ENCODE data around the gene CRIP2. TPM values are rescaled to one million over a fixed set of nuclear protein-coding genes. Genes with fewer than 3 reads are reported as not detected.

CRIP2 gene
- total and polyA plus RNA-seq, 2 of the 13 experiments (the other 11 are each of a cell fraction or from before 2014, with no cell fraction given): 31.6 to 37.9 TPM

DNA sequence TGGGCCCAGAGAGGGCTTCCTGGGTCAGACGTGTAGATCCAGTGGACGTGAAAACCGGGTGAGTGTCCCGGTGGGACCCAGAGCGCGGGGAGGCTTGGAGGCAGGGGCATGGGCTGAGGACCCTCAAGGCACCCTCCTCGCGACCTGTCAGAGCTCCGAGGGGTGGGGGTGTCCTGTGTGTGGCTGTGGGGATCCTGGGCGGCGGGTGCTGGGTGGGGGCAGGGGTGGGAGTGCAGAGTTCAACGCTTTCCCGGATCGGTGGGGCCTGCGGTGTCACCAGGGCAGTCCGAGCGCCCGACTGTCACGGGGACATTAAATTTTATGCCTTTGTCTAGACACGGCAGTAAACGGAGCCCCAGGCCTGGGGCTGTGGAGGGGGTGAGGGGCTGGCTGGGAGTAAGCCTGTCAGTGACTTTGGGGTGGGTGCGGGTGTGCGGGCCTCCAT lies 52.8 kb downstream of the CRIP2 start:
- Histone ChIP-seq H3K79me2 (ENCODE audit: insufficient read depth, low read length) (no peaks in the 10 kb centered on the region), H3K9me3 (ENCODE audit: low read length) (no peaks in the 10 kb centered on the region), H3K4me2 (ENCODE audit: low read depth, low read length) (peak overlapping the region; percentile 85), H3K27me3 (ENCODE audit: control insufficient read depth in 1 of 2, insufficient read depth in 2 of 2, low read length in 2 of 2) (peaks cover 0 to 15% of the 10 kb centered on the region in 2 experiments; a peak in 2 of 5 replicates), H3K9ac (ENCODE audit: insufficient read depth, low read depth, low read length) (peak overlapping the region; percentile 76), H3K36me3 (replicated peaks in 1 of 2; ENCODE audit: control insufficient read depth in 1 of 2, insufficient read depth in 2 of 2, low read length in 2 of 2) (0 out of 5 replicates have a peak, but pooled peaks cover 0 to 6% of the 10 kb centered on the region in 2 experiments), H4K20me1 (ENCODE audit: insufficient read depth, low read length) (no peaks in the 10 kb centered on the region), H3K4me1 (ENCODE audit: insufficient read depth, low read length) (peaks cover 35% of the 10 kb centered on the region), H3K27ac (ENCODE audit: extremely low read length, insufficient read depth, low read length) (peak overlapping the region; percentile 51), H2AFZ (ENCODE audit: low read length) (no peak overlapping the region), H3K4me3 (replicated peaks in 1 of 3; ENCODE audit: insufficient read depth in 1 of 3, low read depth in 2 of 3, low read length in 3 of 3) (peak overlapping the region; percentile 79 to 89 (median 80))
- DNase-seq (ENCODE audit: low spot score) (no peak), FAIRE-seq (no peak), ATAC-seq (peak; percentile 13)
- POLR2A ChIA-PET: interaction anchor here (1.0 to 1.7 kb wide), 3 partner anchors 28 to 37 kb away, joined by 3 to 10 read pairs (median 7); no protein-coding TSS in a partner anchor
- WGBS (ENCODE audit: low lambda C conversion rate): 8% methylated on average over 19 of the region's 23 CpGs
- in situ Hi-C loops (cut with HindIII; ENCODE audit: extremely low pct_ligation_motif_present, low pct_unique_long_range_greater_than_20kb): loop anchor here (5.0 kb wide), 2 partner anchors 40 to 105 kb away; partner anchors contain the start of gene CRIP1
- TSS peak; percentile 38 for BruUV-seq (replicated peaks)
- intact Hi-C loops (cut with micrococcal nuclease; ENCODE audit: unreplicated experiment): no loop called here
- CTCF ChIA-PET (ENCODE audit: low intra/inter-chr PET ratio, low total read pairs): interaction anchor here (4.1 kb wide), 1 partner anchor 46 kb away, joined by 15 read pairs; no protein-coding TSS in a partner anchor
- TF ChIP-seq SCMH1 (CRISPR knock-in tag; IDR thresholded peaks at IDR 0.05; ENCODE audit: borderline replicate concordance): no peak
- TF ChIP-seq SIX4 (CRISPR knock-in tag; IDR thresholded peaks at IDR 0.05): no peak
- TF ChIP-seq, protein P1, sequence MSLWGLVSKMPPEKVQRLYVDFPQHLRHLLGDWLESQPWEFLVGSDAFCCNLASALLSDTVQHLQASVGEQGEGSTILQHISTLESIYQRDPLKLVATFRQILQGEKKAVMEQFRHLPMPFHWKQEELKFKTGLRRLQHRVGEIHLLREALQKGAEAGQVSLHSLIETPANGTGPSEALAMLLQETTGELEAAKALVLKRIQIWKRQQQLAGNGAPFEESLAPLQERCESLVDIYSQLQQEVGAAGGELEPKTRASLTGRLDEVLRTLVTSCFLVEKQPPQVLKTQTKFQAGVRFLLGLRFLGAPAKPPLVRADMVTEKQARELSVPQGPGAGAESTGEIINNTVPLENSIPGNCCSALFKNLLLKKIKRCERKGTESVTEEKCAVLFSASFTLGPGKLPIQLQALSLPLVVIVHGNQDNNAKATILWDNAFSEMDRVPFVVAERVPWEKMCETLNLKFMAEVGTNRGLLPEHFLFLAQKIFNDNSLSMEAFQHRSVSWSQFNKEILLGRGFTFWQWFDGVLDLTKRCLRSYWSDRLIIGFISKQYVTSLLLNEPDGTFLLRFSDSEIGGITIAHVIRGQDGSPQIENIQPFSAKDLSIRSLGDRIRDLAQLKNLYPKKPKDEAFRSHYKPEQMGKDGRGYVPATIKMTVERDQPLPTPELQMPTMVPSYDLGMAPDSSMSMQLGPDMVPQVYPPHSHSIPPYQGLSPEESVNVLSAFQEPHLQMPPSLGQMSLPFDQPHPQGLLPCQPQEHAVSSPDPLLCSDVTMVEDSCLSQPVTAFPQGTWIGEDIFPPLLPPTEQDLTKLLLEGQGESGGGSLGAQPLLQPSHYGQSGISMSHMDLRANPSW (CRISPR knock-in tag; IDR thresholded peaks at IDR 0.05; ENCODE audit: borderline replicate concordance): no peak
- TF ChIP-seq KDM4B (CRISPR knock-in tag; IDR thresholded peaks at IDR 0.05): no peak
- TF ChIP-seq ZFAT (CRISPR knock-in tag; conservative IDR thresholded peaks at IDR 0.05): no peak
- TF ChIP-seq MEIS2 (CRISPR knock-in tag; IDR thresholded peaks at IDR 0.05): no peak
- no peak for TF ChIP-seq TP53 (CRISPR knock-in tag; conservative IDR thresholded peaks at IDR 0.05)
- no peak for TF ChIP-seq ZNF572 (CRISPR knock-in tag; IDR thresholded peaks at IDR 0.05)
- TF ChIP-seq CBX2 (IDR thresholded peaks at IDR 0.05; ENCODE audit: low read depth, low read length): no peak
- no peak for TF ChIP-seq CBX2 (CRISPR knock-in tag; IDR thresholded peaks at IDR 0.05; ENCODE audit: low read depth)
- TF ChIP-seq, protein P2, sequence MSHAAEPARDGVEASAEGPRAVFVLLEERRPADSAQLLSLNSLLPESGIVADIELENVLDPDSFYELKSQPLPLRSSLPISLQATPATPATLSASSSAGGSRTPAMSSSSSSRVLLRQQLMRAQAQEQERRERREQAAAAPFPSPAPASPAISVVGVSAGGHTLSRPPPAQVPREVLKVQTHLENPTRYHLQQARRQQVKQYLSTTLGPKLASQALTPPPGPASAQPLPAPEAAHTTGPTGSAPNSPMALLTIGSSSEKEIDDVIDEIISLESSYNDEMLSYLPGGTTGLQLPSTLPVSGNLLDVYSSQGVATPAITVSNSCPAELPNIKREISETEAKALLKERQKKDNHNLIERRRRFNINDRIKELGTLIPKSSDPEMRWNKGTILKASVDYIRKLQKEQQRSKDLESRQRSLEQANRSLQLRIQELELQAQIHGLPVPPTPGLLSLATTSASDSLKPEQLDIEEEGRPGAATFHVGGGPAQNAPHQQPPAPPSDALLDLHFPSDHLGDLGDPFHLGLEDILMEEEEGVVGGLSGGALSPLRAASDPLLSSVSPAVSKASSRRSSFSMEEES (CRISPR knock-in tag; IDR thresholded peaks at IDR 0.05): no peak
- no peak for TF ChIP-seq SMARCE1 (IDR thresholded peaks at IDR 0.05; ENCODE audit: borderline replicate concordance)
- TF ChIP-seq, protein P3, sequence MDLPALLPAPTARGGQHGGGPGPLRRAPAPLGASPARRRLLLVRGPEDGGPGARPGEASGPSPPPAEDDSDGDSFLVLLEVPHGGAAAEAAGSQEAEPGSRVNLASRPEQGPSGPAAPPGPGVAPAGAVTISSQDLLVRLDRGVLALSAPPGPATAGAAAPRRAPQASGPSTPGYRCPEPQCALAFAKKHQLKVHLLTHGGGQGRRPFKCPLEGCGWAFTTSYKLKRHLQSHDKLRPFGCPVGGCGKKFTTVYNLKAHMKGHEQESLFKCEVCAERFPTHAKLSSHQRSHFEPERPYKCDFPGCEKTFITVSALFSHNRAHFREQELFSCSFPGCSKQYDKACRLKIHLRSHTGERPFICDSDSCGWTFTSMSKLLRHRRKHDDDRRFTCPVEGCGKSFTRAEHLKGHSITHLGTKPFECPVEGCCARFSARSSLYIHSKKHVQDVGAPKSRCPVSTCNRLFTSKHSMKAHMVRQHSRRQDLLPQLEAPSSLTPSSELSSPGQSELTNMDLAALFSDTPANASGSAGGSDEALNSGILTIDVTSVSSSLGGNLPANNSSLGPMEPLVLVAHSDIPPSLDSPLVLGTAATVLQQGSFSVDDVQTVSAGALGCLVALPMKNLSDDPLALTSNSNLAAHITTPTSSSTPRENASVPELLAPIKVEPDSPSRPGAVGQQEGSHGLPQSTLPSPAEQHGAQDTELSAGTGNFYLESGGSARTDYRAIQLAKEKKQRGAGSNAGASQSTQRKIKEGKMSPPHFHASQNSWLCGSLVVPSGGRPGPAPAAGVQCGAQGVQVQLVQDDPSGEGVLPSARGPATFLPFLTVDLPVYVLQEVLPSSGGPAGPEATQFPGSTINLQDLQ (CRISPR knock-in tag; IDR thresholded peaks at IDR 0.05): no peak
- TF ChIP-seq, protein P4, sequence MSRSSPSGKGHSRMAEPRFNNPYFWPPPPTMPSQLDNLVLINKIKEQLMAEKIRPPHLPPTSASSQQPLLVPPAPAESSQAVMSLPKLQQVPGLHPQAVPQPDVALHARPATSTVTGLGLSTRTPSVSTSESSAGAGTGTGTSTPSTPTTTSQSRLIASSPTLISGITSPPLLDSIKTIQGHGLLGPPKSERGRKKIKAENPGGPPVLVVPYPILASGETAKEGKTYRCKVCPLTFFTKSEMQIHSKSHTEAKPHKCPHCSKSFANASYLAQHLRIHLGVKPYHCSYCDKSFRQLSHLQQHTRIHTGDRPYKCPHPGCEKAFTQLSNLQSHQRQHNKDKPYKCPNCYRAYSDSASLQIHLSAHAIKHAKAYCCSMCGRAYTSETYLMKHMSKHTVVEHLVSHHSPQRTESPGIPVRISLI (CRISPR knock-in tag; IDR thresholded peaks at IDR 0.05; ENCODE audit: borderline replicate concordance): no peak
- no peak for TF ChIP-seq MAF1 (CRISPR knock-in tag; IDR thresholded peaks at IDR 0.05; ENCODE audit: borderline replicate concordance)
- TF ChIP-seq, protein P5, sequence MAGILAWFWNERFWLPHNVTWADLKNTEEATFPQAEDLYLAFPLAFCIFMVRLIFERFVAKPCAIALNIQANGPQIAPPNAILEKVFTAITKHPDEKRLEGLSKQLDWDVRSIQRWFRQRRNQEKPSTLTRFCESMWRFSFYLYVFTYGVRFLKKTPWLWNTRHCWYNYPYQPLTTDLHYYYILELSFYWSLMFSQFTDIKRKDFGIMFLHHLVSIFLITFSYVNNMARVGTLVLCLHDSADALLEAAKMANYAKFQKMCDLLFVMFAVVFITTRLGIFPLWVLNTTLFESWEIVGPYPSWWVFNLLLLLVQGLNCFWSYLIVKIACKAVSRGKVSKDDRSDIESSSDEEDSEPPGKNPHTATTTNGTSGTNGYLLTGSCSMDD (CRISPR knock-in tag; IDR thresholded peaks at IDR 0.05): no peak

Data from HepG2 (cell line).